Uterus (tissue), 4 donors: ENCODE data around the gene PHF19. TPM values are rescaled to one million over a fixed set of nuclear protein-coding genes. Genes with fewer than 3 reads are reported as not detected.
A peak's percentile ranks its signal among the peaks of the same experiment; 100 is the strongest.

ENCODE experiments used
- DNase-seq, 2 donors: peaks; one replicate each; pipeline ENCODE4 v3.0.0-alpha.2; 2019 to 2020
- H3K27ac ChIP-seq, 2 donors: fragments of 200-600 bp; sonication (generic); 1 replicate in 1 of 2; 2 replicates in 1 of 2; pipeline ENCODE4 v1.5.1; 2016 to 2018
- H3K27me3 ChIP-seq, 2 donors: fragments of 200-600 bp; sonication (generic); one replicate each; pipeline ENCODE4 v1.5.1; 2018 to 2019; ENCODE audit warnings: control low read depth in 1 of 2
- H3K36me3 ChIP-seq, 2 donors: fragments of 200-600 bp; sonication (generic); one replicate each; pipeline ENCODE4 v1.5.1; 2019; ENCODE audit warnings: control low read depth in 1 of 2
- H3K4me1 ChIP-seq, 2 donors: fragments of 200-600 bp; sonication (generic); one replicate each; pipeline ENCODE4 v1.5.1; 2018 to 2019; ENCODE audit warnings: control low read depth in 1 of 2
- H3K4me3 ChIP-seq, 2 donors: fragments of 200-600 bp; sonication (generic); 1 replicate in 1 of 2; 2 replicates in 1 of 2; pipeline ENCODE4 v1.5.1; 2018 to 2019; ENCODE audit warnings: mild to moderate bottlenecking in 1 of 2
- H3K9me3 ChIP-seq, 2 donors: fragments of 200-600 bp; sonication (generic); one replicate each; pipeline ENCODE4 v1.5.1; 2019; ENCODE audit warnings: control low read depth in 1 of 2
- CTCF ChIP-seq, 4 experiments: fragments of 200-600 bp in 2 of 4; fragments of 450-650 bp in 2 of 4; sonication (generic) in 2 of 4; IDR thresholded peaks; one replicate each; pipeline ENCODE4 v1.5.1; 2016 to 2019; ENCODE audit warnings: antibody characterized with exemption in 4 of 4, mild to moderate bottlenecking in 2 of 4, moderate library complexity in 1 of 4
- POLR2A ChIP-seq, 2 donors: fragments of 450-650 bp; IDR thresholded peaks; one replicate each; pipeline ENCODE4 v1.6.1; 2016; ENCODE audit warnings: antibody characterized with exemption in 2 of 2, mild to moderate bottlenecking in 1 of 2, moderate library complexity in 1 of 2
- intact Hi-C: fragments of 100-400 bp; cut with DNase I; formaldehyde crosslinking; loops from one replicate; pipeline ENCODE4 v1.15.1; 2023; ENCODE audit warnings: low total_unique reads
- total RNA-seq, 4 donors: library from RNA; depleted of rRNA in 3 of 4; stranded (reverse); fragments of >200 nt in 3 of 4; gene quantifications; one replicate each; pipeline versions ENCODE4 v1.1.0 to v1.2.4, GENCODE V29; 2014 to 2023
- donor health status: DM: yes; HTN: yes; CAD: no.

The PHF19 gene
- total RNA-seq, 4 donors from 2014 or later = 12.6 to 76.3 (median 31.8) TPM

GRCh38 chr9:120874226-120875194 is 2.5 kb downstream of the PHF19 start:
- no peak for DNase-seq
- TF ChIP-seq CTCF (IDR thresholded peaks at IDR 0.05) (no peak), POLR2A (IDR thresholded peaks at IDR 0.05) (no peak)
- no peak overlapping the region for H3K4me3 ChIP-seq
- H3K9me3 ChIP-seq = no peaks in the 10 kb centered on the region
- peak overlapping the region in 1 of 2 donors; percentile 100 for H3K27ac ChIP-seq
- H3K4me1 ChIP-seq = no peaks in the 10 kb centered on the region
- intact Hi-C loops = loop anchor here (5.0 kb wide), 1 partner anchor 63 kb away; no protein-coding TSS in a partner anchor
- H3K27me3 ChIP-seq = no peaks in the 10 kb centered on the region
- H3K36me3 ChIP-seq = no peaks in the 10 kb centered on the region

GRCh38 chr9:120873512-120873911 is 3.5 kb downstream of the PHF19 start:
- TF ChIP-seq CTCF (IDR thresholded peaks at IDR 0.05) = no peak
- TF ChIP-seq POLR2A (IDR thresholded peaks at IDR 0.05) = no peak
- Histone ChIP-seq H3K36me3 (no peaks in the 10 kb centered on the region), H3K27me3 (no peaks in the 10 kb centered on the region), H3K27ac (no peak overlapping the region), H3K9me3 (no peaks in the 10 kb centered on the region), H3K4me1 (no peaks in the 10 kb centered on the region), H3K4me3 (no peak overlapping the region)
- intact Hi-C loops = no loop called here
- no peak for DNase-seq

GRCh38 chr9:120872791-120873502 is 4.0 kb downstream of the PHF19 start:
- intact Hi-C loops = no loop called here
- DNase-seq = no peak
- Histone ChIP-seq H3K4me3 (no peak overlapping the region), H3K36me3 (no peaks in the 10 kb centered on the region), H3K27me3 (no peaks in the 10 kb centered on the region), H3K27ac (no peak overlapping the region), H3K9me3 (no peaks in the 10 kb centered on the region), H3K4me1 (no peaks in the 10 kb centered on the region)
- TF ChIP-seq CTCF (IDR thresholded peaks at IDR 0.05) (no peak), POLR2A (IDR thresholded peaks at IDR 0.05) (no peak)

- TF ChIP-seq POLR2A (IDR thresholded peaks at IDR 0.05) = no peak
- no peak for TF ChIP-seq CTCF (IDR thresholded peaks at IDR 0.05)
- H3K27ac ChIP-seq = peak overlapping the region; percentile 87 to 88
- H3K9me3 ChIP-seq = no peaks in the 10 kb centered on the region
- H3K36me3 ChIP-seq = no peaks in the 10 kb centered on the region
- no peaks in the 10 kb centered on the region for H3K27me3 ChIP-seq
- no peak overlapping the region for H3K4me3 ChIP-seq
- DNase-seq = no peak
- no peaks in the 10 kb centered on the region for H3K4me1 ChIP-seq
- intact Hi-C loops = no loop called here
Measured at GRCh38 chr9:120870206-120870605, 6.8 kb downstream of the PHF19 start.

GRCh38 chr9:120869726-120870125 is 7.3 kb downstream of the PHF19 start:
- no peak for TF ChIP-seq POLR2A (IDR thresholded peaks at IDR 0.05)
- TF ChIP-seq CTCF (IDR thresholded peaks at IDR 0.05) = no peak
- no peaks in the 10 kb centered on the region for H3K4me1 ChIP-seq
- H3K9me3 ChIP-seq = no peaks in the 10 kb centered on the region
- DNase-seq = peak in 1 of 2 donors; percentile 47
- H3K27ac ChIP-seq = peak overlapping the region; percentile 87 to 88
- H3K4me3 ChIP-seq = no peak overlapping the region
- H3K36me3 ChIP-seq = no peaks in the 10 kb centered on the region
- no peaks in the 10 kb centered on the region for H3K27me3 ChIP-seq
- intact Hi-C loops = no loop called here
